ENCODE measurements around the gene HDAC11.
"Not testable (repeated sequence)": the region's sequence is repeated elsewhere in the genome, so short reads cannot be mapped to it uniquely, and the experiment has no call there.

Gene HDAC11

GRCh38 chr3:13479582-13480339, at the start of gene HDAC11:
HDAC11 (plus strand) TSS chr3:13480306; CDS start chr3:13480348, 42 bp downstream.
- Mint-ChIP-seq H3K27ac (peak within 1 kb of the TSS; percentile 63 to 92 (median 92)), H3K27me3 (ENCODE audit: low read depth) (peaks cover 4% of the 10 kb centered on the region), H3K9me3 (no peaks in the 10 kb centered on the region), H3K36me3 (ENCODE audit: low read depth) (no peaks in the 10 kb centered on the region), H3K4me3 (peak within 1 kb of the TSS; percentile 90 to 94 (median 92)), H3K4me1 (peaks cover 38% of the 10 kb centered on the region)
- TF ChIP-seq, protein P1, sequence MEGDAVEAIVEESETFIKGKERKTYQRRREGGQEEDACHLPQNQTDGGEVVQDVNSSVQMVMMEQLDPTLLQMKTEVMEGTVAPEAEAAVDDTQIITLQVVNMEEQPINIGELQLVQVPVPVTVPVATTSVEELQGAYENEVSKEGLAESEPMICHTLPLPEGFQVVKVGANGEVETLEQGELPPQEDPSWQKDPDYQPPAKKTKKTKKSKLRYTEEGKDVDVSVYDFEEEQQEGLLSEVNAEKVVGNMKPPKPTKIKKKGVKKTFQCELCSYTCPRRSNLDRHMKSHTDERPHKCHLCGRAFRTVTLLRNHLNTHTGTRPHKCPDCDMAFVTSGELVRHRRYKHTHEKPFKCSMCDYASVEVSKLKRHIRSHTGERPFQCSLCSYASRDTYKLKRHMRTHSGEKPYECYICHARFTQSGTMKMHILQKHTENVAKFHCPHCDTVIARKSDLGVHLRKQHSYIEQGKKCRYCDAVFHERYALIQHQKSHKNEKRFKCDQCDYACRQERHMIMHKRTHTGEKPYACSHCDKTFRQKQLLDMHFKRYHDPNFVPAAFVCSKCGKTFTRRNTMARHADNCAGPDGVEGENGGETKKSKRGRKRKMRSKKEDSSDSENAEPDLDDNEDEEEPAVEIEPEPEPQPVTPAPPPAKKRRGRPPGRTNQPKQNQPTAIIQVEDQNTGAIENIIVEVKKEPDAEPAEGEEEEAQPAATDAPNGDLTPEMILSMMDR (IDR thresholded peaks at IDR 0.05; ENCODE audit: unreplicated experiment in 3 of 3) = no peak

DNA sequence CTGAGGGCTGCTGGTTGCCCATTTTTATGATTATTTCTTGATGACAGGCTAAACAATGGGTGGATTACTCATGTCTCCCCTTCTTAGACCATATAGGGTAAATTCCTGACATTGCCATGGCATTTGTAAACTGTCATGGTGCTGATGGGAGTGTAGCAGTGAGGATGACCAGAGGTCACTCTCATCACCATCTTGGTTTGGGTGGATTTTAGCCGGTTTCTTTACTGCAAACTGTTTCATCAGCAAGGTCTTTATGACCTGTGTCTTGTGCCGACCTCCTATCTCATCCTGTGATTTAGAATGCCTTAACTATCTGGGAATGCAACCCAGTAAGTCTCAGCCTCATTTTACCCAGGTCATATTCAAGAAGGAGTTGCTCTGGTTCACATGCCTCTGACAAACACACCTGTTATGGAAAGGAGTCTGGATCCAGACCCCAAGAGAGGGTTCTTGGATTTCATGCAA, 49.7 kb upstream of the HDAC11 start:
- H3K4me3 Mint-ChIP-seq; H3K36me3 Mint-ChIP-seq (ENCODE audit: low read depth); H3K27me3 Mint-ChIP-seq (ENCODE audit: low read depth); H3K4me1 Mint-ChIP-seq; H3K27ac Mint-ChIP-seq; H3K9me3 Mint-ChIP-seq: not testable (repeated sequence)

- TF ChIP-seq, protein P1 (IDR thresholded peaks at IDR 0.05; ENCODE audit: unreplicated experiment in 3 of 3) = no peak
- Mint-ChIP-seq H3K9me3 (no peaks in the 10 kb centered on the region), H3K27me3 (ENCODE audit: low read depth) (peaks cover 3% of the 10 kb centered on the region), H3K4me3 (no peak overlapping the region), H3K27ac (no peak overlapping the region), H3K4me1 (no peaks in the 10 kb centered on the region), H3K36me3 (ENCODE audit: low read depth) (no peaks in the 10 kb centered on the region)
Measured at GRCh38 chr3:13432093-13432492, 48.0 kb upstream of the HDAC11 start.

DNA sequence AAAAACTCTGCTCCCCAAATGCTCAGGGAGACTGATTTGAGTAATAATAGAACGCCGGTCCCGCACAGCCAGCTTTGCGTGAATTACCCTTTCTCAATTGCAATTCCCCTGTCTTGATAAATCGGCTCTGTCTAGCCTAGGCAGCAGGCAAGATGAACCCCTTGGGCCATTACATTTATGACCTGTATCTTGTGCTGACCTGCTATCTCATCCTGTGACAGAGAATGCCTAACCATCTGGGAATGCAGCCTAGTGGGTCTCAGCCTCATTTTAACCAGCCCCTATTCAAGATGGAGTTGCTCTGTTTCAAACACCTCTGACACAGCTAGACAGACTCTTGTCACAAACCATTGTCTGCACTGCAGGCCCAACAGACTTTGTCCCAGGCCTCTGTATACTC, 46.2 kb upstream of the HDAC11 start:
- H3K36me3 Mint-ChIP-seq (ENCODE audit: low read depth) = no peaks in the 10 kb centered on the region
- no peaks in the 10 kb centered on the region for H3K9me3 Mint-ChIP-seq
- no peaks in the 10 kb centered on the region for H3K4me1 Mint-ChIP-seq
- H3K27ac Mint-ChIP-seq = no peak overlapping the region
- no peaks in the 10 kb centered on the region for H3K27me3 Mint-ChIP-seq (ENCODE audit: low read depth)
- TF ChIP-seq, protein P1 (IDR thresholded peaks at IDR 0.05; ENCODE audit: unreplicated experiment in 3 of 3) = no peak
- no peak overlapping the region for H3K4me3 Mint-ChIP-seq

DNA sequence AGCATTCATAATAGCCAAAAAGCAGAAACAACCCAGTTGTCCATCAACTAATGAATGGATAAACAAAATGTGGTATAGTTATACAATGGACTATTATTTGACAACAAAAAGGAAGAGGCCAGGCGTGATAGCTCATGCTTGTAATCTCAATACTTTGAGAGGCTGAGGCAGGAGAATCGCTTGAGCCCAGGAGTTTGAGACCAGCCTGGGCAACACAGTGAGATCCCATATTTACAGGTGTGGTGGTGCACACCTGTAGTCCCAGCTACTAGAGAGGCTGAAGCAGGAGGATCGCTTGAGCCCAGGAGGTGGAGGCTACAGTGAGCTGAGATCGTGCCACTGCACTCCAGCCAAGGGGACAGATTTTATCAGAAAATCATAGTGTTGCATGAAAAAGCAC, 43.9 kb upstream of the HDAC11 start:
- H3K27me3 Mint-ChIP-seq (ENCODE audit: low read depth); H3K9me3 Mint-ChIP-seq; H3K36me3 Mint-ChIP-seq (ENCODE audit: low read depth); H3K4me3 Mint-ChIP-seq; H3K27ac Mint-ChIP-seq; H3K4me1 Mint-ChIP-seq: not testable (repeated sequence)

DNA sequence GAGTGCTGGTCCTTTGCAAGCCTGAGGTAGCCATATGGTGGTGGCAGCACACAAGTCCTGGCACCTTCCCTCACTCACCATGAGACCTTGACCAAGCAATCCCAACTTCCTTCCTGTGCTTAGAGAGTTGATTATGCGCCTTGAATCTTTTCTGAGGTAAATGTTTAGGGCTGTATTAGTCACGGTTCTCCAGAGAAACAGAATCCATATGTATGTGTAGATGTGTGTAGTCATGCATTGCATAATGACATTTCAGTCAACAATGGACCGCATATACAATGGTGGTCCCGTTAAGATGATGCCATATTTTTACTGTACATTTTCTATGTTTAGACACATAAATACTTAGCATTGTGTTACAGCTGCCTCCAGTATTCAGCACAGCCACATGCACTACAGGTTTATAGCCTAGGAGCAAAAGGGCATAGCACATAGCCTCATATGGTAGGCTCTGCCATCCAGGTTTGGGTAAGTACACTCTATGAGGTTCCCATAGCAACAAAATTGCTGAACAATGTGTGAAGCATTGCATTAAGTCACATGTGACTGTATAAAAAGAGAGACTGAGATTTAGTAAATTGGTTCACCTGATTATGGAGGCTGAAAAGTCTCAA, 39.8 kb upstream of the HDAC11 start:
- Mint-ChIP-seq H3K4me3 (no peak overlapping the region), H3K9me3 (peaks cover 2% of the 10 kb centered on the region)

DNA sequence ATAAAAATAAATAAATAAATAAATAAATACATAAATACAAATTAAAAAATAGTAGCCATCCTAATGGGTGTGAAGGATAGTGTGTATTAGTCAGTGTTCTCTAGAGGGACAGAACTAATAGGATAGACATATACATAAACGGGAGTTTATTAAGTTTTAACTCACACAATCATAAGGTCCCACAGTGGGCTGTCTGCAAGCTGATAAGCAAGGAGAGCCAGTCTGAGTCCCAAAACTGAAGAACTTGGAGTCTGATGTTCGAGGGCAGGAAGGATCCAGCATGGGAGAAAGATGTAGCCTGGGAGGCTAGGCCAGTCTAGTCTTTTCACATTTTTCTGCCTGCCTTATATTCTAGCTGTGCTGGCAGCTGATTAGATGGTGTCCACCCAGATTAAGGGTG, 37.2 kb upstream of the HDAC11 start:
- H3K9me3 Mint-ChIP-seq; H3K36me3 Mint-ChIP-seq (ENCODE audit: low read depth); H3K27me3 Mint-ChIP-seq (ENCODE audit: low read depth); H3K27ac Mint-ChIP-seq; H3K4me3 Mint-ChIP-seq; H3K4me1 Mint-ChIP-seq: not testable (repeated sequence)

More for the DNA sequence above, 39.8 kb upstream of the HDAC11 start:
- TF ChIP-seq, protein P1 (IDR thresholded peaks at IDR 0.05; ENCODE audit: unreplicated experiment in 3 of 3) = no peak
- Mint-ChIP-seq H3K36me3 (ENCODE audit: low read depth) (peaks cover 2% of the 10 kb centered on the region), H3K27ac (no peak overlapping the region), H3K4me1 (no peaks in the 10 kb centered on the region), H3K27me3 (ENCODE audit: low read depth) (no peaks in the 10 kb centered on the region)

Data from nephron (organoid).